Lung (tissue), 12 donors: ENCODE results near the gene ATP6V1B1. TPM values are rescaled to one million over a fixed set of nuclear protein-coding genes. Genes with fewer than 3 reads are reported as not detected.

Source experiments
- ATAC-seq: fragments of 200-7000 bp; cut with Tn5 transposase; one replicate; pipeline ENCODE4 v1.9.1; 2020; ENCODE audit warnings: moderate number of reproducible peaks; ENCODE audit not compliant: insufficient read depth, low FRiP score
- DNase-seq, 3 donors: peaks; one replicate each; pipeline ENCODE4 v3.0.0-alpha.2; 2013 to 2017
- H3K27ac ChIP-seq, 2 donors: one replicate each; pipeline ENCODE4 v1.5.1; 2013; ENCODE audit warnings: mild to moderate bottlenecking in 2 of 2, moderate library complexity in 2 of 2, control low read depth in 1 of 2, inconsistent platforms in 1 of 2, low read depth in 1 of 2, low read length in 1 of 2
- H3K27me3 ChIP-seq, 3 donors: one replicate each; pipeline ENCODE4 v1.5.1; 2013; ENCODE audit warnings: low read length in 2 of 3; ENCODE audit not compliant: control insufficient read depth in 3 of 3, insufficient read depth in 3 of 3
- H3K36me3 ChIP-seq, 4 donors: one replicate each; pipeline ENCODE4 v1.5.1; 2013; ENCODE audit warnings: low read length in 4 of 4, mild to moderate bottlenecking in 1 of 4, moderate library complexity in 1 of 4; ENCODE audit not compliant: control insufficient read depth in 4 of 4, insufficient read depth in 4 of 4
- H3K4me1 ChIP-seq, 5 donors: one replicate each; pipeline ENCODE4 v1.5.1; 2013; ENCODE audit warnings: low read length in 5 of 5, mild to moderate bottlenecking in 2 of 5, moderate library complexity in 1 of 5; ENCODE audit not compliant: control insufficient read depth in 5 of 5, insufficient read depth in 5 of 5
- H3K4me3 ChIP-seq: one replicate; pipeline ENCODE4 v1.5.1; 2013; ENCODE audit warnings: mild to moderate bottlenecking, control low read depth, moderate library complexity
- H3K9ac ChIP-seq, 2 donors: one replicate each; pipeline ENCODE4 v1.5.1; 2013; ENCODE audit warnings: low read length in 2 of 2, control low read depth in 1 of 2; ENCODE audit not compliant: insufficient read depth in 1 of 2
- H3K9me3 ChIP-seq, 4 donors: one replicate each; pipeline ENCODE4 v1.5.1; 2013; ENCODE audit warnings: low read length in 3 of 4, mild to moderate bottlenecking in 1 of 4, moderate library complexity in 1 of 4; ENCODE audit not compliant: control insufficient read depth in 4 of 4, insufficient read depth in 3 of 4
- CTCF ChIP-seq: IDR thresholded peaks from 2 replicates; pipeline ENCODE4 v1.5.1; 2012; ENCODE audit warnings: mild to moderate bottlenecking; ENCODE audit errors: control extremely low read depth, extremely low read depth
- WGBS, 2 donors: extraction: QIAGEN DNeasy Blood & Tissue Kit; methylation state at CpG; one replicate each; pipeline ENCODE4 v1.1.7; 2013; 5-methylcytosine and 5-hydroxymethylcytosine counted together
- polyA plus RNA-seq, 2 donors: library from polyadenylated mRNA; stranded (reverse); fragments of 200-250 nt; gene quantifications; one replicate each; pipeline ENCODE4 v1.2.1, GENCODE V29; 2013
- total RNA-seq, 2 donors: library from RNA; depleted of rRNA in 1 of 2; stranded (reverse); fragments of >200 nt in 1 of 2; gene quantifications; one replicate each; pipeline ENCODE4 v1.2.1, GENCODE V29; 2014 to 2021
- donor health status: control.
- donor health status: control.
- donor health status: Bipolar disorder and iron deficiency.
- donor health status: healthy.
- donor health status: DM: yes; HTN: yes; CAD: no.

ATP6V1B1 gene
- total and polyA plus RNA-seq, 4 donors: 0.33 to 5.9 (median 1.8) TPM

GRCh38 chr2:70988726-70989648, 53.3 kb downstream of the ATP6V1B1 start:
- TF ChIP-seq CTCF: no peak
- Histone ChIP-seq H3K27ac (no peak overlapping the region), H3K27me3 (no peaks in the 10 kb centered on the region), H3K9me3 (peaks cover 0 to 1% (median 0%) of the 10 kb centered on the region in 4 donors), H3K36me3 (peaks cover 8 to 50% (median 36%) of the 10 kb centered on the region in 4 donors), H3K4me1 (peaks cover 6 to 15% (median 12%) of the 10 kb centered on the region in 5 donors), H3K4me3 (no peak overlapping the region), H3K9ac (no peak overlapping the region)
- ATAC-seq: no peak
- WGBS, 2 donors: 89 to 95% methylated on average over 16 of the region's 16 CpGs
- no peak for DNase-seq

GRCh38 chr2:70990216-70990615, 54.5 kb downstream of the ATP6V1B1 start:
- Histone ChIP-seq H3K27ac (no peak overlapping the region), H3K9ac (no peak overlapping the region), H3K9me3 (peaks cover 0 to 1% (median 0%) of the 10 kb centered on the region in 4 donors), H3K36me3 (peaks cover 8 to 49% (median 36%) of the 10 kb centered on the region in 4 donors), H3K4me3 (no peak overlapping the region), H3K27me3 (no peaks in the 10 kb centered on the region), H3K4me1 (peaks cover 6 to 17% (median 12%) of the 10 kb centered on the region in 5 donors)
- no peak for DNase-seq
- ATAC-seq: no peak
- WGBS, 2 donors: 73 to 80% methylated on average over 5 of the region's 5 CpGs
- no peak for TF ChIP-seq CTCF

- no peak overlapping the region for H3K4me3 ChIP-seq
- TF ChIP-seq CTCF: no peak
- H3K4me1 ChIP-seq: peaks cover 6 to 23% (median 12%) of the 10 kb centered on the region in 5 donors
- no peaks in the 10 kb centered on the region for H3K9me3 ChIP-seq
- H3K27ac ChIP-seq: no peak overlapping the region
- H3K9ac ChIP-seq: no peak overlapping the region
- no peak for ATAC-seq
- H3K27me3 ChIP-seq: no peaks in the 10 kb centered on the region
- 96 to 97% methylated on average over 5 of the region's 5 CpGs for WGBS, 2 donors
- H3K36me3 ChIP-seq: peaks cover 8 to 48% (median 32%) of the 10 kb centered on the region in 4 donors
- no peak for DNase-seq
Observed at GRCh38 chr2:70991142-70991541, 55.4 kb downstream of the ATP6V1B1 start.
